T-helper 2 cell (primary cell): ENCODE data around the gene AFTPH.

ENCODE experiments used
- DNase-seq, 5 experiments: peaks; one replicate each; pipeline versions ENCODE4 v3.0.0 to v3.0.0-alpha.2; 2012 to 2022

Gene AFTPH

DNA sequence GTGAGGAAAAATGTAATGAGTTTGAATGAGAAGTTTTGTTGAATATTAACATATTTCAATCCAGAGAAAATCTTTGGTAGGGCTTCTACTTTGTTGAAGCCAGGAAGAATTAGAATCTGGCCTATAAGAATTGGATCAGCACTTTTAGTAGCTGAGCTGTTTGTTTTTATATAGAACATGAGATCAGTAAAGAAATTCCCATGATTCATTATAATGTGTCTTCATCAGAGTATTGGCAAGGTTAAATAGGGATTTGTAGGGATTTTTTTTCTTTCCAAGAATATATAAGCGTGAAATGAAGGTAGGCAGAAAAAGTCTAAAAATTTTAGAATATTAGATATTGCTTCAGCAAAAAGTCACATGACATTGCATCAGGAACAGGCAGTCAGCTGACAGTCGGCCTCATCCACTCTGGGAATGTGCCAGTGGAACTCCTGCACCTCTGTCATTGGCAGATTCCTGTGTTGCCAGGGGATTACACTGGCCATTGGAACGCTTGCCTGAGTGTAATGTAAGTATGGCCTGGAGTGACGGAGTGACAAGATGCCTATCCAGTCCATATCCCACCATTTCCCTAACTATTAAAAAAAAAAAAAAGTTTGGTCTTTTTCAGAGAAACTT is 69.0 kb downstream of the AFTPH start:
- DNase-seq = no peak

DNA sequence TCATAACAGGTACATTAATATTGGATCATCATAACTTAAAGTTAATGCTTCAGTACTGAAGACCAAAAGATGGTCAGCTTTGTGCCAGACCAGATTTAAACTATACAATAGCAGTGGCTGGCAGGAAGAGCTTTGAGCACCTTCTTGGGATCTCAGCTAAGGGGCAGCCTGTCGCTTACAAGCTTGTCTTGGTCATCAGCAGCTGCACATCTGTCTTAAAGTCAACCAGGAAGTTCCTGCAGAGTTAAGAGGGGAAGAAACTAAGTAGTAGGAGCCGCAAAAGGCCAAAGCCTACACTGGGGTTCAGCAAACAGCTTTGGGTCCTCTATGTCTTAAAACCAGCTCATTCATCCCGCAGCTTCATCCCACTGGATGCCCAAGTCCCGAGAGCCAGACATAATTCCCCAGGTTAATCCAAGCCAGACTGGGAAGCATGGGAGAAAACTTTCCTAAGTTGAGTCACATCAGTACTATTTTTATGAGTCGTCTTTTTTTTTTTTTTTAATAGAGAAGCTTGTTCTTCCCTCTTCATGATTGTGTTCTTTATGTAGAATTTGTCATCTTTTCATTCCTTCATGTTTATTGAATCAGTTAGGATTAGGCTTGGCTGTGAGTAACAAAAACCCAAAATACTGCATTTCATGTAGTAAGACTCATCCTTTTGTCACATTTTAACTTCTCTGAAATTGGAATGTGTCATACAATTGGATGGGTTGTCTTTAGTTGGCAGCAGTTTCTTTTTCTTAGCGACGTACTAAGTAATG is 70.3 kb downstream of the AFTPH start:
- DNase-seq = no peak

- no peak for DNase-seq
These were observed 71.5 kb downstream of the AFTPH start for GRCh38 chr2:64595397-64596176.

DNA sequence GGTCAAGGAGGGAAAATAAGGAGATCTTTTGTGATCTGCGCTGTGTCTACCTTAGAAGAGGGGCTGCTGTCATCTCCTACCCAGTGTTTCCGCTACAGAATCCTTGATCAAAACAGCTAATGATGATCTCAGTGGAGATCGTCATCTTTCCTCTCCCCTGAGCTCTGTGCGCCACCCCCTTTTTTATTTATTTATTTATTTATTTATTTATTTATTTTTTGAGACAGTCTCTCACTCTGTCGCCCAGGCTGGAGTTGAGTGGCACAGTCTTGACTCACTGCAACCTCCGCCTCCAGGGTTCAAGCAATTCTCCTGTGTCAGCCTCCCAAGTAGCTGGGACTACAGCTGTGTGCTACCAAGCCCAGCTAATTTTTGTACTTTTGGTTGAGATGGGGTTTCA is 74.1 kb downstream of the AFTPH start:
- DNase-seq = no peak

GRCh38 chr2:64599469-64599868 is 75.3 kb downstream of the AFTPH start:
- DNase-seq = peak in 1 of 5 experiments; percentile 43

- no peak for DNase-seq
These were observed 77.1 kb downstream of the AFTPH start for GRCh38 chr2:64601034-64601754.

DNA sequence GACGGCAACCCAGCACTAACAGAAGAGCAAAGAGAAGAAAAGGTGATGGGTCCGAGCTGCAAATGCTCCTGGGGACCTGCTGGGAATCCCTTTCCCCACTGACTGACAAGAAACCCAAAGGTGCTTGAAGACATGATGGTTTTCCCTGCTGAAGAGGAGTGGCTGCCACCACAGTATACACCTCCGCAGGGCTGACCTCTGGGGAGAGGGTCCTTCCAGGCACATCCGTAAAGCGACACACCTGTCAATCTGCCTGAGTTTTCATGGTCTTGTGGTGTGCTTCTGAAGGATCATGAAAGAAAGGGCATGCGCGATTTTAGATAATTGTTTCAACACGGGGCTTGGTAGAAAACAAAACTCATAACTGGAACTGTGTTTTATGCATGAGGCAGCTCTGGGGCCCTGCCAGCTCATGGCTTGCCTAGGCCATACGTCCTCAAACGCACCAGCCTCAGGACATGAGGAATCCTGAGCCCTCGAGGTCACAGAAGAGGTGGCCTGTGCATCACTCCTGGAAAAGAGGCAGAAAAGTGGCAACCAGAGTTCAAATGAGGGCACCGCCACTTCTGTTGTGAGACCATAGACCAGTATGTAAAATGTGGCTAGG is 77.8 kb downstream of the AFTPH start:
- no peak for DNase-seq

DNA sequence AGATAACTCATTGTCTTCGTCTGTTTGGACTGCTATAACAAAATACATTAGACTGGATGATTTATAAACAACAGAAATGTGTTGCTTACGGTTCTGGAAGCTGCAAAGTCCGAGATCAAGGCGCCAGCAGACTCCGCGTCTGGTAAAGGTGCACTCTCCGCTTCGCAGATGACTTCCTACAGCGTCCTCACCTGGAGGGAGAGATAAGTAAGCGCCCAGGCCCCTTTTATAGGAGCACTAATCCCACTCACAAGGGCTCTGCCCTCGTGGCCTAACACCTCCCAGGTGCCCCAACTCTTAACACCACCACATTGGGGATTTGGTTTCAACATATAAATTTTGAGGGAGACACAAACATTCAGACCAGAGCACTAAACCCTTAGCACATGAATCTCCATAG is 78.3 kb downstream of the AFTPH start:
- no peak for DNase-seq

GRCh38 chr2:64604155-64604554 is 80.0 kb downstream of the AFTPH start:
- DNase-seq = no peak

- DNase-seq = no peak
These were observed 80.9 kb downstream of the AFTPH start for GRCh38 chr2:64605026-64605471.

- DNase-seq = no peak
These were observed 81.9 kb downstream of the AFTPH start for GRCh38 chr2:64605991-64606478.

DNA sequence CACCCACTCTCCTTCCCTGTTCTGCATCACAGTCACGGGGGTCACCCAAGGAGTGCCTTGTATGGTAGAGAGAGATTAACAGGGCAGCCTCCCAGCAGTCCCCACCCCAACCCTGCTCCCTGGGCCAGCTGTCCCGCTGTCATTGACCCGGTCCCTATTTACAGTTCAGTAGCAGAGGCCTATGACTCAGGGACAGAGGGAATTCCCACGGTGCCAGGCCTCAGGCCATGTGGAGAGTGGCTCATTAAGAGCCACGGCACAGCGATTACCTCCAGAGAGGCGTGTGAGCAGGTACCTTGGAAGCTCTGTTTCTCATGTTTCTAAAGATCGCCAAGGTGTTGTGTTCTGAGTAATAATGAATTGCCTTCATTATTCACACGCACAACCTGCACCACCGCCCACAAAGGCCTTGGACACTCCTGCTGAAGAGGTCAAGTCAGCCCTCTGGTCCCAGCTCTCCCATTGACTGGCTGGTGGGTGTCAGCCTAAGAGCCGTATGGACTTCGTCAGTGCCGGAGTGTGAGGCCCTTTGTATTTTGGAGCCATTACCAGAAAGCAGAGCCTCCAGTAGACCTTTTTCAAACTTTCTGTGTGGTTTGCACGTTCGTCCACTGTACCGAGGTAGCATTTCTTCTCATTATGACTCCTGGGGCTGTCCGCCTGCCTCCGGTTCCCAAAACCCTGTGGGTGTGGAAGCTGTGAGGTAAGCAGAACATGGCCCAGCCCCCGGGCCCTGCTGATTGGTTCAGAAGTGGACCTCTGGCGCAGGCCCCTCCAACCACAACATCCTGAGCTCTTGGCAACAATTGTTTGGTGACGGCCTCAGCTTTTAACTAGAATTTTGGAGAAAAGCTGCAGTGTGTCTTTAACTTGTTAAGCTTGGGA is 82.6 kb downstream of the AFTPH start:
- peak; percentile 52 to 99 (median 82) for DNase-seq

GRCh38 chr2:64607381-64608304 is 83.5 kb downstream of the AFTPH start:
- no peak for DNase-seq

- no peak for DNase-seq
These were observed 84.7 kb downstream of the AFTPH start for GRCh38 chr2:64608867-64609226.

GRCh38 chr2:64609227-64609941 is 85.3 kb downstream of the AFTPH start:
- peak; percentile 49 to 82 (median 56) for DNase-seq

- no peak for DNase-seq
These were observed 85.8 kb downstream of the AFTPH start for GRCh38 chr2:64609942-64610281.

- DNase-seq = no peak
These were observed 86.3 kb downstream of the AFTPH start for GRCh38 chr2:64610316-64610855.

- DNase-seq = no peak
These were observed 88.6 kb downstream of the AFTPH start for GRCh38 chr2:64612575-64613195.

DNA sequence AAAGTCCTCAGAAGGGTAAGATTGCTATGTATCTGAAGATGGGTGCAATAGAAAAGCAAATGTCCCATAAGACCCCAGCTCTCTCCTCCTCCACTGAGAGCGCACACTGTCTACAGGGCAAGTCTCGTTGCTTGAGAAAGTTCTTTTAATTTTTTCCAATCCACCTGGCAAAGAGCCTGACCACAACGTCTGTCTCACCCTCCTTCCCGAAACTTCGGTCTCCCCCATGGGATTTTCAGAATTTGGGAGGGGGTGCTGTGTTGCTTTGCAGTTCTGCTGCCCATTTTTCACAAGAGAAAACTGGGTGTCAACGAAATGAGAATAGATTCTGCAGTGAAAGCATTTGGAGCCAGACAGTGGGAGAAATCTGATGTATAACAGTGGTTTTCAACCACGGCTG is 89.1 kb downstream of the AFTPH start:
- DNase-seq = no peak
